Measurements from ENCODE around the gene CACNA2D4. TPM values are rescaled to one million over a fixed set of nuclear protein-coding genes. Genes with fewer than 3 reads are reported as not detected.

CACNA2D4 gene
- total and polyA plus RNA-seq, 2 of the 13 experiments (the other 11 are each of a cell fraction or from before 2014, with no cell fraction given) = 14.2 to 136 TPM

DNA sequence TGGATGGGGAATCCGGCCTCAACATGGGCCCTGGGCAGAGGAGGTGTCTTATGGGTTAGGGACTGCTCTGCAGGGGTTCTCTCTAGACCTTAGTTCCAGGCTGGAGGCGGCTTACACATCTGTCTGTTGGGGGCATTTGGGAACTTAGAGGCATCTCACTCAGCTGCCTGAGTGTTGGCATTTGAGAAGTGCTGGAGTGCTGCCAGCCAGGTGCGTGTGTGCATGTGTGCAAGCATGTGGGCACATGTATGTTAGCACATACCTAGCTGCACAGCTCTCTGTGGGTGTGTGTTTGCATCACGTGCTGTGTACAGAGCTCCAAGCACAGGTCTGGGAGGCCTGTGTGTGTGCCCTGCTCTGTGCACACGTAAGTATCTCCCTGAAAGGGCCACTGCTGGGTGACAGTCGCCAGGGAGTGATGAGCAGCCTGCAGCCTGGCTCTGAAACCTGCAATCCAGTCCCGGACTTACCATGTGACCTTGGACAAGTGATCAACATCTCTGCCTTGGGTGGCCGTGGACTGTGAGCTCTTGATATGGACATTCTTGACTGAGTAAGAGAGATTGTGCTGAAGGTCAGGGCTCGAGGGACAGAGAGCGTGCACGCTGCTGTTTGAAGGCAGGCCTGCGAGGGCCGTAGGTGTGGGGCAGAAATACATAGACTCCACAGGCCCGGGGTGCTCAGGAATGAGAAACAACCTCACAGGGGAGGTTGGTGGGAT lies 92.9 kb downstream of the CACNA2D4 start (continued):
- TF ChIP-seq HNF4G (IDR thresholded peaks at IDR 0.05; ENCODE audit: borderline replicate concordance, low read depth, low read length) (peak; percentile 37; the same call in 1 of the 2 replicates), HNF4G (CRISPR knock-in tag; IDR thresholded peaks at IDR 0.05; ENCODE audit: borderline replicate concordance, low read depth) (peak; percentile 78; the same call in 1 of the 2 replicates), ZNF766 (CRISPR knock-in tag; IDR thresholded peaks at IDR 0.05; ENCODE audit: borderline replicate concordance) (peak; percentile 43; the same call in 1 of the 2 replicates), THAP11 (CRISPR knock-in tag; IDR thresholded peaks at IDR 0.05) (0 out of 2 replicates have a peak, but pooled peaks have one; percentile 28), ARNT (IDR thresholded peaks at IDR 0.05) (no peak), ATF7-NPFF (CRISPR knock-in tag; IDR thresholded peaks at IDR 0.05; ENCODE audit: low read depth) (no peak), ZNF441 (CRISPR knock-in tag; IDR thresholded peaks at IDR 0.05; ENCODE audit: borderline replicate concordance) (0 out of 2 replicates have a peak, but pooled peaks have one; percentile 42), CCDC6 (CRISPR knock-in tag; IDR thresholded peaks at IDR 0.05) (no peak), ZNF33B (CRISPR knock-in tag; IDR thresholded peaks at IDR 0.05) (no peak), KLF13 (CRISPR knock-in tag; IDR thresholded peaks at IDR 0.05) (no peak), HDAC1 (CRISPR knock-in tag; IDR thresholded peaks at IDR 0.05) (peak; percentile 55), TEAD3 (CRISPR knock-in tag; optimal IDR thresholded peaks at IDR 0.05; ENCODE audit: borderline replicate concordance) (peak; percentile 40), ZSCAN20 (CRISPR knock-in tag; IDR thresholded peaks at IDR 0.05; ENCODE audit: borderline replicate concordance) (no peak), SOX13 (IDR thresholded peaks at IDR 0.05) (no peak), SOX13 (CRISPR knock-in tag; conservative IDR thresholded peaks at IDR 0.05 in 1 of 2, IDR thresholded peaks at IDR 0.05 in 1 of 2) (peak in 1 of 2 experiments; percentile 46; a peak in 1 of 4 replicates)
- TF ChIP-seq, protein P1, sequence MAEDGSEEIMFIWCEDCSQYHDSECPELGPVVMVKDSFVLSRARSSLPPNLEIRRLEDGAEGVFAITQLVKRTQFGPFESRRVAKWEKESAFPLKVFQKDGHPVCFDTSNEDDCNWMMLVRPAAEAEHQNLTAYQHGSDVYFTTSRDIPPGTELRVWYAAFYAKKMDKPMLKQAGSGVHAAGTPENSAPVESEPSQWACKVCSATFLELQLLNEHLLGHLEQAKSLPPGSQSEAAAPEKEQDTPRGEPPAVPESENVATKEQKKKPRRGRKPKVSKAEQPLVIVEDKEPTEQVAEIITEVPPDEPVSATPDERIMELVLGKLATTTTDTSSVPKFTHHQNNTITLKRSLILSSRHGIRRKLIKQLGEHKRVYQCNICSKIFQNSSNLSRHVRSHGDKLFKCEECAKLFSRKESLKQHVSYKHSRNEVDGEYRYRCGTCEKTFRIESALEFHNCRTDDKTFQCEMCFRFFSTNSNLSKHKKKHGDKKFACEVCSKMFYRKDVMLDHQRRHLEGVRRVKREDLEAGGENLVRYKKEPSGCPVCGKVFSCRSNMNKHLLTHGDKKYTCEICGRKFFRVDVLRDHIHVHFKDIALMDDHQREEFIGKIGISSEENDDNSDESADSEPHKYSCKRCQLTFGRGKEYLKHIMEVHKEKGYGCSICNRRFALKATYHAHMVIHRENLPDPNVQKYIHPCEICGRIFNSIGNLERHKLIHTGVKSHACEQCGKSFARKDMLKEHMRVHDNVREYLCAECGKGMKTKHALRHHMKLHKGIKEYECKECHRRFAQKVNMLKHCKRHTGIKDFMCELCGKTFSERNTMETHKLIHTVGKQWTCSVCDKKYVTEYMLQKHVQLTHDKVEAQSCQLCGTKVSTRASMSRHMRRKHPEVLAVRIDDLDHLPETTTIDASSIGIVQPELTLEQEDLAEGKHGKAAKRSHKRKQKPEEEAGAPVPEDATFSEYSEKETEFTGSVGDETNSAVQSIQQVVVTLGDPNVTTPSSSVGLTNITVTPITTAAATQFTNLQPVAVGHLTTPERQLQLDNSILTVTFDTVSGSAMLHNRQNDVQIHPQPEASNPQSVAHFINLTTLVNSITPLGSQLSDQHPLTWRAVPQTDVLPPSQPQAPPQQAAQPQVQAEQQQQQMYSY (CRISPR knock-in tag; IDR thresholded peaks at IDR 0.05) = peak; percentile 77; the same call in 1 of the 2 replicates
- TF ChIP-seq, protein P2, sequence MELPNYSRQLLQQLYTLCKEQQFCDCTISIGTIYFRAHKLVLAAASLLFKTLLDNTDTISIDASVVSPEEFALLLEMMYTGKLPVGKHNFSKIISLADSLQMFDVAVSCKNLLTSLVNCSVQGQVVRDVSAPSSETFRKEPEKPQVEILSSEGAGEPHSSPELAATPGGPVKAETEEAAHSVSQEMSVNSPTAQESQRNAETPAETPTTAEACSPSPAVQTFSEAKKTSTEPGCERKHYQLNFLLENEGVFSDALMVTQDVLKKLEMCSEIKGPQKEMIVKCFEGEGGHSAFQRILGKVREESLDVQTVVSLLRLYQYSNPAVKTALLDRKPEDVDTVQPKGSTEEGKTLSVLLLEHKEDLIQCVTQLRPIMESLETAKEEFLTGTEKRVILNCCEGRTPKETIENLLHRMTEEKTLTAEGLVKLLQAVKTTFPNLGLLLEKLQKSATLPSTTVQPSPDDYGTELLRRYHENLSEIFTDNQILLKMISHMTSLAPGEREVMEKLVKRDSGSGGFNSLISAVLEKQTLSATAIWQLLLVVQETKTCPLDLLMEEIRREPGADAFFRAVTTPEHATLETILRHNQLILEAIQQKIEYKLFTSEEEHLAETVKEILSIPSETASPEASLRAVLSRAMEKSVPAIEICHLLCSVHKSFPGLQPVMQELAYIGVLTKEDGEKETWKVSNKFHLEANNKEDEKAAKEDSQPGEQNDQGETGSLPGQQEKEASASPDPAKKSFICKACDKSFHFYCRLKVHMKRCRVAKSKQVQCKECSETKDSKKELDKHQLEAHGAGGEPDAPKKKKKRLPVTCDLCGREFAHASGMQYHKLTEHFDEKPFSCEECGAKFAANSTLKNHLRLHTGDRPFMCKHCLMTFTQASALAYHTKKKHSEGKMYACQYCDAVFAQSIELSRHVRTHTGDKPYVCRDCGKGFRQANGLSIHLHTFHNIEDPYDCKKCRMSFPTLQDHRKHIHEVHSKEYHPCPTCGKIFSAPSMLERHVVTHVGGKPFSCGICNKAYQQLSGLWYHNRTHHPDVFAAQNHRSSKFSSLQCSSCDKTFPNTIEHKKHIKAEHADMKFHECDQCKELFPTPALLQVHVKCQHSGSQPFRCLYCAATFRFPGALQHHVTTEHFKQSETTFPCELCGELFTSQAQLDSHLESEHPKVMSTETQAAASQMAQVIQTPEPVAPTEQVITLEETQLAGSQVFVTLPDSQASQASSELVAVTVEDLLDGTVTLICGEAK (IDR thresholded peaks at IDR 0.05) = no peak
- TF ChIP-seq, protein P2 (CRISPR knock-in tag; IDR thresholded peaks at IDR 0.05) = peak; percentile 53
